Neural crest cell (in vitro differentiated cells): Measurements from ENCODE around the gene C16orf87. TPM values are rescaled to one million over a fixed set of nuclear protein-coding genes. Genes with fewer than 3 reads are reported as not detected.
A peak's percentile ranks its signal among the peaks of the same experiment; 100 is the strongest.

ENCODE experiments used
- DNase-seq: peaks from one replicate; pipeline ENCODE4 v3.0.0; 2021; ENCODE audit warnings: low read depth, mixed read lengths, low spot score
- H3K27ac Mint-ChIP-seq: one replicate; pipeline ENCODE4 v1.8.0; 2021; ENCODE audit warnings: mild to moderate bottlenecking, mixed read lengths; ENCODE audit not compliant: unreplicated experiment
- H3K27me3 Mint-ChIP-seq: 2 replicates; pipeline ENCODE4 v1.8.0; 2021; ENCODE audit warnings: low read depth, mild to moderate bottlenecking, mixed read lengths
- H3K36me3 Mint-ChIP-seq: 2 replicates; pipeline ENCODE4 v1.8.0; 2021; ENCODE audit warnings: low read depth, mild to moderate bottlenecking, mixed read lengths
- H3K4me1 Mint-ChIP-seq: 2 replicates; pipeline ENCODE4 v1.8.0; 2021; ENCODE audit warnings: mixed read lengths
- H3K4me3 Mint-ChIP-seq: one replicate; pipeline ENCODE4 v1.8.0; 2021; ENCODE audit warnings: mild to moderate bottlenecking, mixed read lengths
- H3K9me3 Mint-ChIP-seq: 2 replicates; pipeline ENCODE4 v1.8.0; 2021; ENCODE audit warnings: mixed read lengths
- CTCF ChIP-seq: fragments of 200-600 bp; sonication (generic); conservative IDR thresholded peaks from 2 replicates; pipeline ENCODE4 v1.5.0; 2021; ENCODE audit warnings: antibody characterized with exemption, mild to moderate bottlenecking
- total RNA-seq: library from RNA; stranded (reverse); gene quantifications from 2 replicates; pipeline ENCODE4 v1.2.1, GENCODE V29; 2021

C16orf87 gene
- total RNA-seq, 1 donor from 2014 or later, result 19.2 TPM

GRCh38 chr16:46803373-46803772, 27.6 kb downstream of the C16orf87 start:
- Mint-ChIP-seq H3K4me1 (no peaks in the 10 kb centered on the region), H3K9me3 (no peaks in the 10 kb centered on the region), H3K27me3 (no peaks in the 10 kb centered on the region), H3K36me3 (peaks cover 4% of the 10 kb centered on the region), H3K27ac (no peak overlapping the region), H3K4me3 (no peak overlapping the region)
- DNase-seq, result no peak
- no peak for TF ChIP-seq CTCF

GRCh38 chr16:46801428-46802049, 29.4 kb downstream of the C16orf87 start:
- H3K4me3 Mint-ChIP-seq, result no peak overlapping the region
- DNase-seq, result no peak
- H3K9me3 Mint-ChIP-seq, result peaks cover 4% of the 10 kb centered on the region
- no peaks in the 10 kb centered on the region for H3K27me3 Mint-ChIP-seq
- no peak overlapping the region for H3K27ac Mint-ChIP-seq
- no peaks in the 10 kb centered on the region for H3K4me1 Mint-ChIP-seq
- peak; percentile 69 for TF ChIP-seq CTCF
- H3K36me3 Mint-ChIP-seq, result peaks cover 10% of the 10 kb centered on the region

GRCh38 chr16:46800494-46800893, 30.5 kb downstream of the C16orf87 start:
- no peak overlapping the region for H3K27ac Mint-ChIP-seq
- H3K36me3 Mint-ChIP-seq, result peaks cover 13% of the 10 kb centered on the region
- no peak overlapping the region for H3K4me3 Mint-ChIP-seq
- no peaks in the 10 kb centered on the region for H3K4me1 Mint-ChIP-seq
- no peaks in the 10 kb centered on the region for H3K27me3 Mint-ChIP-seq
- DNase-seq, result no peak
- no peak for TF ChIP-seq CTCF
- H3K9me3 Mint-ChIP-seq, result peaks cover 6% of the 10 kb centered on the region

- no peaks in the 10 kb centered on the region for H3K4me1 Mint-ChIP-seq
- no peak for TF ChIP-seq CTCF
- no peak for DNase-seq
- no peak overlapping the region for H3K27ac Mint-ChIP-seq
- H3K27me3 Mint-ChIP-seq, result no peaks in the 10 kb centered on the region
- H3K36me3 Mint-ChIP-seq, result peaks cover 29% of the 10 kb centered on the region
- peaks cover 18% of the 10 kb centered on the region for H3K9me3 Mint-ChIP-seq
- H3K4me3 Mint-ChIP-seq, result no peak overlapping the region
Measured at GRCh38 chr16:46797501-46797900, 33.5 kb downstream of the C16orf87 start.

- H3K4me3 Mint-ChIP-seq, result no peak overlapping the region
- no peaks in the 10 kb centered on the region for H3K27me3 Mint-ChIP-seq
- no peak for DNase-seq
- peaks cover 21% of the 10 kb centered on the region for H3K9me3 Mint-ChIP-seq
- H3K4me1 Mint-ChIP-seq, result no peaks in the 10 kb centered on the region
- no peak for TF ChIP-seq CTCF
- no peak overlapping the region for H3K27ac Mint-ChIP-seq
- peaks cover 33% of the 10 kb centered on the region for H3K36me3 Mint-ChIP-seq
Measured at GRCh38 chr16:46796764-46797269, 34.2 kb downstream of the C16orf87 start.
